Activated T-cell treated with anti-CD3 and anti-CD28 coated beads, Interleukin-2, amount 50 U/mL, for 4 hours (primary cell): Measurements from ENCODE around the gene CBS. TPM values are rescaled to one million over a fixed set of nuclear protein-coding genes. Genes with fewer than 3 reads are reported as not detected.

Experiments
- total RNA-seq, 3 donors: library from RNA; stranded (reverse); gene quantifications; one replicate each; pipeline ENCODE4 v1.2.1, GENCODE V29; 2021

CBS gene
- total RNA-seq, 3 donors from 2014 or later, result 5.5 to 9.4 (median 8.4) TPM

Other genes starting within 250 kb of the CBS start
- gene WDR4, start 196.3 kb downstream of the CBS start, total RNA-seq, result 10 to 100 TPM; 66.9 to 88.9 (median 86.2) TPM
- gene NDUFV3, start 182.5 kb downstream of the CBS start, total RNA-seq, result 10 to 100 TPM; 18.6 to 26.6 (median 20.6) TPM
- not detected for gene ERVH48-1, start 150.2 kb downstream of the CBS start, total RNA-seq
- 10 to 100 TPM; 17.5 to 20.7 (median 19.9) TPM for gene PKNOX1, start 101.3 kb downstream of the CBS start, total RNA-seq
- gene U2AF1, start 31.7 kb upstream of the CBS start, total RNA-seq, result 10 to 100 TPM; 17.8 to 57.1 (median 27.0) TPM
- gene CRYAA, start 93.2 kb upstream of the CBS start, total RNA-seq, result not detected